GM19193 (cell line): Measurements from ENCODE around the gene ASCC2.

Experiments
- POLR2A ChIP-seq: IDR thresholded peaks from 4 replicates; pipeline ENCODE4 v1.6.1; 2011; ENCODE audit not compliant: insufficient read depth, insufficient read length; ENCODE audit errors: extremely low read depth

ASCC2 gene

DNA sequence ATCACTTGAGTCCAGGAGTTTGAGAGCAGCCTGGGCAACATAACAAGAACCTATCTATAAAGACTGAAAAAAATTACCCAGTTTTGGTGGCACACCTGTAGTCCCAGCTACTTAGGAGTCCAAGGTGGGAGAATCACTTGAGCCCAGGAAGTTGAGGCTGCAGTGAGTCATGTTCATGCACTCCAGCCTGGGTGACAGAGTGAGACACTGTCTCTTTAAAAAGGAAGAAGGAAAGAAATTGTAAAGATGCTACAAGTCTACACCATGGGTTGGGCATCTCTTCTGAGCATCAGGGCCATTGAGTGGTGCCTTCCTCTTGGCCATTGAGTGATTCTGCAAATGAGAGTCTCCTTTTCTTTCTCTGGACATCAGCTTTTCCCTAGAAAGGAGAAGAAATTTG, 29.2 kb upstream of the ASCC2 start:
- no peak for TF ChIP-seq POLR2A

DNA sequence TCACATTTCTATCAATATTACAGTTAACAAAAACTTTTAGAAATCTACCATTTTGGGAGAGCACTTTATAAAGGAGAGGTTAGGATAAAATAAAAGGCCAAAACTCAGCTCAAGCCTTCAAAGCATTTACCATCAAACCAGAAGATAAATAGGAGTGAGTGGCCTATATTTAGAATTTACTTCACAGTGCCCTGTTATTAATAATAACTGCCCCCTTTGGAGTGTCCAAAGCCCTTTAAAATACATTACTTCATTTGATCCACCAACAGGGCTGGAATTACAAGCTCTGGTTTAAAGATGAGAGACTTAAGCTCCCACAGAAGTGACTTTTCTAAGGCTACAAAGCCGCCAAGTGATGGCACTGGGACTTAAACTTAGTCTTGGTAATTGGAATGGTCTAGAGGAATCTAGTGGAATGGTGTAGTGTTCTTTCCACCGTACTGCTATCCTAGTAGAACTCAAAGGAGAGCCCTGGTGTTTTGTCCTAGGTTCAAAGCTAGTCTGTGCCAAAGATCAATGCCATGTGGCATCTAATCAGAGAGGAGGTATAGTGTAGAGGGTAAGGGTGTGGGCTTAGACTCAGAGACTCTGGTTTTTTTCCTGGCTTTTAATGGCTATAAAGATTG, 23.7 kb upstream of the ASCC2 start:
- no peak for TF ChIP-seq POLR2A

DNA sequence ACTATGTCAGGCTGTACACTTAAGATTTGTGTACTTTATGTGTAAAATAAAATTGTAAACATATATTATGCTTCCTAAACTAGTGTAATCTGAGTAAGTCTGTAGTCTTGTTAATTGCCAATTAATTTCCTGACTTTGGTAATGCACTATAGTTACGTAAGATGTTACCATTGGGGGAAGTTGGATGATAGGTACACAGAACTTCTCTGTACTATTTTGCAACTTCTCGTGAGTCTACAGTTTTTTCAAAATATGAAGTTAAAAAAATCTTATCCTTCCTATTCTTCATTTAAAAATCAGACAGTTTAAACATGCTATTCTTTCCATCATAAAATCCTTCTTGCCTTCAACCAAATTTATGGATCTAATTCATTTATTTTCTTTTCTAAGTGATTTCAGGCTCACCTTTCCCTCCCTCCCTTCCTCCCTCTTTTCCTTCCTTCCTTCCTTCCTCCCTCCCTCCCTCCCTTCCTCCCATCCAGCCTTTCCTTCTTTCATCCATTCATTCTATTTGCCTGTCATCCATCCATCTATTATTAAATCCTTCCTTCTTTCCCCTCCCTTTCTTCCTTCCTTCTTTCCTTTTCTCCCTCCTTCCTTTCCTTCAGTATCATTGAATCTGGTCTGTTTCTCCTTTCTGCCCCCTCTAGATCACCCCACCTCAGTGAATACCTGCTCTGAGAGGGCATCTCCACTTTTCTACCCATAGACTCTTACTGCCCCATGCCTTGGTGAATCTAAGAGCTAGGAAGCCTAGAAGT, 22.1 kb upstream of the ASCC2 start:
- no peak for TF ChIP-seq POLR2A

DNA sequence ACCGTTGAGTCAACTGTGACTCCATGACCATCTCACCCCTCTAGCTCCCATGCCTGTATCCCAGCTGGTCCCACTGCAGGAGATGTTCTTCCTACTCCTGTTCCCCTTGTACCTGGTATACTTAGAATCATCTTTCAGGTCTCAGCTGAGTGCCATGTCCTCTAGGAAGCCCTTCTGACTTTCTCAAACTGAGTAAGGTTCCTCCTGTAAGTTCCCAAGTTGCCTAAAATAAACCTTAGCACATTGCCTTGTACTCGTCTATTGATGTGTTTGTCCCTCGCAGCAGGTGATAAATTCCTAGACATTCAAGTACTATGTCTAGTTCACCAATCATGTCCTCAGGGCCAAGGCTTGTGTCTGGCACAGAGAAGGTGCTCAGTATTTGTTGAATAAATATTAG, 18.4 kb upstream of the ASCC2 start:
- no peak for TF ChIP-seq POLR2A

DNA sequence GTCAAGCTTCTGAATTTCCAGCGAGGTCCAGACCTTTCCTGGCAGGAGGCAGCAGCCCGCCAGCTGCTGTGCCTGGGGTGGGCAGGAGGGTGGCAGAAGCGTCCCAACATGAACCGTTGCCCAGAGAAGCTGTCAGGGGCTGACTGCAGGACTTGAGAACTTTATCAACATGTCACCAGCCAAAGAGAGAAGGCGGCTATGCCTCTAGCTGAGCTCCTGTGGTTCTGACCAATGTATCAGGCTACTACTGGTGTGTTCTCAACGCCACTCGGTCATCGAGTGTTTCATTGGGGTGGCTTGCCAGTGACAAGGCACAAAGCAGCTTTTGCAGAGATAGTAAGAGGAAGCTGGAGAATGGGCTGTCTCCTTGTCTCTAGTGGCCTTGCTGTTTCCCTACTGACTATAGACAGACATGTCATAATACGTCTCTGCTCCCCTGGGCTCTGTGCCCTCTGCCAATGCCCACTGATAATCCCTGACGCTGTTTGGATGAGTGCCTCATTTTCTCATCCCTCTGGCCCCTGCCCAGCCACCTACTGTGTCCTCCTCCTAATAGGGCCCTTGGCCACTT, 17.6 kb upstream of the ASCC2 start:
- no peak for TF ChIP-seq POLR2A

DNA sequence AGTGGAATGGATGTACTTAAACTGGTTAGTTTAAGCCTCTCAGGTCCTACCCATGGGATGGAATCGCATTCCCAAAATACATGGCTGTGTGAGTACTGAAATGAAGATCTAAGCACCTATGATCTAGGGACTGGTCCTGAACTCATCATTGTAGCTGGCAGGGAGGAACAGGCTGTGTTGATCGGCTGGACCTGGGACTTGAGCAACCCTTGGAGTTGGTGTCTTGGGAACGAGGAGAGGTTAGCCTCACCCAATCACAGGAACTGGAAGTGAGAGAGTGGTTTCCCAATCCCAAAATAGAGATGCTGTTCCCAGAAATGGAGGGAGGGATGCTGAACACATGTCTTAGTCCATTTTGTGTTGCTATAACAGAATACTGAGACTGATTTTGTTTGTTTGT, 16.4 kb upstream of the ASCC2 start:
- TF ChIP-seq POLR2A, result no peak

DNA sequence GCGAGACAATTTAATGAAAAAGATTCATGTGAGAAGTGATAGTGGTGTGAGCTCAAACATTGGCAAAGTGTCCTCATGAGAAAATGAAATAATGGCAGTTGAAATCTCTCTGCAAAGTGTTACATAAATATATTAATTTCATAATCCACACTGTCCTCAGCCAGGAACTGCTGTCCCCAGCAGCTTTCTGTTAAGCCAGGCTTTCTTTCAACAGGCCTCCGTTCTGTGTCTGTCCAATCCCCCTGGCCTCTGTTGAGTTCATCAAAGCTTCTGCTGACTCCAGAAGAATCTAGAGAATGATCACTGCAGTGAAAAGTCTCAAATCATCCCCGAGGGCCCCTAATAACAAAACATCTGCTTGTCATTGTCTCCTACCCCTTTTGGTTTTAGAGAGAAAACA, 10.0 kb upstream of the ASCC2 start:
- TF ChIP-seq POLR2A, result no peak

DNA sequence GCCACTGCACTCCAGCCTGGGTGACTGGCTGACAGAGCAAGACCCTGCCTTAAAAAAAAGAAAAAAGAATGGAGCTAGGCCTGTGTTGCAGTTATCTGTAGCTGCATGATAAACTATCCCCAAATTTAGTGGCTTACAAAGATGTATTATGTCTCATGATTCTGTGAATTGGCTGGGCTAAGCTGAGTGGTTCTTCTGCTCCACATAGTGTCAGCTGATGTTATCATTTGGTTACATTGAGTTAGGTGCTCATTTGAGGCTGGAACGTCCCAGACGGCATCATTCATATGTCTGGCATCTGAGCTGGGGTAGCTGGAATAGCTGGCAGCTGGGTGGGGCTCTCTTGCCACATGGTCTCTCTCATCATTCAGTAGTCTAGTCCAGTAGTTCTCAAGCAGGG, 8.2 kb upstream of the ASCC2 start:
- TF ChIP-seq POLR2A, result no peak

DNA sequence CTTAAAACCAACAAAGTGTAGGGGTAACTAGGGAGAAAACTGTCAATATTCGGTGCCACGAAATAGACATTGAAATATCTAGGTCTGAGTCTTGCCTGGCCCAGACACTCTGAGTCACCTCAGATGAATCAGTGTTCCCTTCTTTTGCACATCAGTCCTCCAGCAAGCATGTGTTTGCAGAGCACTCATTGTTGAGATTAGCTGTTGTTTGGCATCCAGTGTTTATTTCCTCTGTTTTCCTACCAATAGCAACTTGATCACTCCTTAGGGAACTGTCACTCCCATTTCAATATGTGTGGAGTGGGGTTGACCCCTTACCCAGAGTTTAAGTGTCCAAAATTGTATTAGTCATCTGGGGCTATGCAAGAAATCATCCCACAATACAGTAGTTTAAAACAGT, 4.7 kb upstream of the ASCC2 start:
- TF ChIP-seq POLR2A, result no peak

DNA sequence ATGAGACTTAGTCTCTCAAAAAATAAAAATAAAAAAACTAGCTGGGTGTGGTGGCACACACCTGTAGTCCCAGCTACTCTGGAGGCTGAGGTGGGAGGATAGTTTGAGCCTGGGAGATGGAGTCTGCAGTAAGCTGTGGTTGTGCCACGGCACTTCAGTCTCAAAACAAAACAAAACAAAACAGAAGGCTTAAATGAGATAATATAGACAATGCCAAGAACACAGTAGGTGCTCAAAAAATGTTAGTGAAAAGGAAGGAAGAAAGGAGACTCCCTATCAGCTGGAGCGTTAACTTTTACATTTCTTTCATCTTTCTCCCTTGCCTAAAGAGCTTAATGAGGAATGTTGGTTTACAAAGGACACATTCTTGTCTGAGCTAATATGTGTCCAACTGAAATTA, 4.1 kb upstream of the ASCC2 start:
- TF ChIP-seq POLR2A, result no peak

DNA sequence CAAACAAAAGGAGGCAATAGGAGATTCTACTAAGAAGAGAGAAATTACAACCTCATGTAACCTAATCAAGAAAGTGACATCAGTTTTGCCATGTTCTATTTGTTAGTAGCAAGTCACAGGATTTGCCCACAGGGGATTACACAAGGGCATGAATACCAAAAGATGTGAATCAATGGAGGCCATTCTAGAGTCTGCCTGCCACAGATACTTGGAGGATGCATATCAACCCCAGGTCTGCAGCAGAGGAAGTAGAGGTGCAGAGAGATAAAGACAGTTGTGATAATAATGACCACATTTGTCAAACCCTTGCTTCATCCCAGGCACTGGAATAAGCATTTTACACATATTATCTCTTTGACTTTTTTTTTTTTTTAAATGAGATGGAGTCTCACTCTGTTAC, 2.4 kb upstream of the ASCC2 start:
- no peak for TF ChIP-seq POLR2A

DNA sequence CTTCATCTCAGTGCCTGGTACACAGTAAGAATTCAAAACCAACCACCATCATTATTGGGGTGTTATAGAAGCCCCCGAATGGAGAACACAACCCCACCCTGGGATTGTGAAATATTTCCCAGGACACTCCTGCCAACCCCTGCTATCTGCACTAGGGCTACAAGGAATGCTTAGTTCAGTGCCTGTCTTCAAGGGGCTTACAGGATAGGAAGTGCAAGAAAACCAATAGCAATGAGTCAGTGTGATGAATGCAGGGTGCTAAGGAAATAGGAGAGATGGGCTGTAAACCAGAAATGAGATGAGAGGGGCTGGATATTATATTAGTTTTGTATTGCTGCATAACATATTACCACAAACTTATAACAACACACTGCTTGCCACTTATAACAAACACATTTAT, 965 bp upstream of the ASCC2 start:
- TF ChIP-seq POLR2A, result no peak

DNA sequence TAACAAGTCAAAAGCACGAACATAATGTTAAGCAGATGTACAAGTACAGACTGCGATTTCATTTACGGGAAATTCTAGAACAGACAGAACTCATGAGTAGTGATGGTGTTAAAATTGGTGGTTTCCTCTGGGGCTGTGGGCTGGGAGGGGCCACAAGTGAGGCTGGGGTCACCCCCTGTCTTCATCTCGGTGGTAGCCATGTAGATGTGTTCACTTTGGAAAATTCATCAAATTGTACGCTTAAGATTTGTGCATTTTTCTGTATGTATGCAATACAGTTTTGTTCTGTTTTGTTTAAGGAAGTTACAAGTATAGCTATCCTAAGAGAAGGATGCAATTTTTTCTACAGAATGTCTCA, 504 bp upstream of the ASCC2 start:
- TF ChIP-seq POLR2A, result no peak

DNA sequence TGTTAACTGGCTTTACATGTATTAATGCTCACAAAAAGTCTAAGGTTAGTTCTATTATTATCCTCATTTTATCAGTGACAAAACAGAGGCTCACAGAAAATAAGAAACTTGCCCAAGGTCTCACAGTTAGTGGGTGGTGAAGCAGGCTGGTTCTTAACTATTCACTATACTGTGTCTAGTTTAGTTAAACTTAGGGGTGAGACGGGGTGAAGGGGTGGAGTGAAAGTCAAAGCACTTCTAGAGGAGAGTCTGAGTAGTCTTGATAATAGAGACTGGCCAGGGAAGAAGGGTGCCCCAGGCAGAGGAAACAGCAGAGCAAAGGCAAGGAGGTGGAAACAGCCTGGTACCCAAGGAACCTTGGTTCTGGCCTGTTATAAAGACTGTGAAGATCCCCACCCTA, 4.0 kb downstream of the ASCC2 start:
- TF ChIP-seq POLR2A, result no peak

DNA sequence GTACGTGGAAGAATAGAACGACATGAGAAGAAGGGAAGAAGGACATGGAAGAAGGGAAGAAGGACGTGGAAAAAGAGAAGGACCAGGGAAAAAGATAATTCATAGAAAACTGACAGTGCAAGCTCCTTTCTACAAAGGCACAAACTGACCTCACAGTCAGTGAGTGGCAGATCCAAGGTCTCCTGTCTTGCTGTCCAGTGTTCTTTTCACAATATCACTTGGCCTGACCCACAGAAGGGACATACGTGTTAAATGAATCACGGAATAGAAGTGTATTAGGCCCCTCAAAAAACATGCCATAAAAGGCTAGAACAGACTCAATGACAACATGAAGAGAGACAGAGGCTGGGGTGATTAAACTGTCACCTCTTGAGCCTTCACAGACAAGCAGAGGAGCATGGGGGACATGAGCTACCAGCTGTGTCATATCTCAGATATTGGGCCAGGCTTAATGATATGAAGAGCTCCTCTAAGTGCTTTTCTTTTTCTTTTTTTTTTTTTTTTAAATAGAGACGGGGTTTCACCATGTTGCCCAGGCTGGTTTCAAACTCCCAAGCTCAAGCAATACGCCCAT, 4.6 kb downstream of the ASCC2 start:
- TF ChIP-seq POLR2A, result no peak

DNA sequence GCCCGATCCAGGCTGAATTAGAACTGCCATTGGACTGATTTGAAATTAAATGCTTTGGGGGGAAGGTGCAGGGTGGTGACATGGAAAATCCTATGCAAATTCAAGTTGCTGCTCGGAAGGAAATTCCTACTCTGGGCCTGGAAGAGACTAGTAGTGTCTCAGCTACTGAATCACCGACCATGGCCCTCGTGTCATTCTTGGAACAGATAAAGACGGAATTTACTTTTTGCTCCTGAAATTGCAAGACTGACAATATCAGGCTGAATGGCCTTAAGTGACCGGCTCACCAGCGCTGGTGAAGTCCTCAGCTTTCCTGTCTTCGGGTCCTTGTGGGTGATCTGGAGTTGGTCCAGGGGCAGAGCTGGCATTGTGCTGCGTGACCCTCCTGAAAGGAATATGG, 6.1 kb downstream of the ASCC2 start:
- no peak for TF ChIP-seq POLR2A

DNA sequence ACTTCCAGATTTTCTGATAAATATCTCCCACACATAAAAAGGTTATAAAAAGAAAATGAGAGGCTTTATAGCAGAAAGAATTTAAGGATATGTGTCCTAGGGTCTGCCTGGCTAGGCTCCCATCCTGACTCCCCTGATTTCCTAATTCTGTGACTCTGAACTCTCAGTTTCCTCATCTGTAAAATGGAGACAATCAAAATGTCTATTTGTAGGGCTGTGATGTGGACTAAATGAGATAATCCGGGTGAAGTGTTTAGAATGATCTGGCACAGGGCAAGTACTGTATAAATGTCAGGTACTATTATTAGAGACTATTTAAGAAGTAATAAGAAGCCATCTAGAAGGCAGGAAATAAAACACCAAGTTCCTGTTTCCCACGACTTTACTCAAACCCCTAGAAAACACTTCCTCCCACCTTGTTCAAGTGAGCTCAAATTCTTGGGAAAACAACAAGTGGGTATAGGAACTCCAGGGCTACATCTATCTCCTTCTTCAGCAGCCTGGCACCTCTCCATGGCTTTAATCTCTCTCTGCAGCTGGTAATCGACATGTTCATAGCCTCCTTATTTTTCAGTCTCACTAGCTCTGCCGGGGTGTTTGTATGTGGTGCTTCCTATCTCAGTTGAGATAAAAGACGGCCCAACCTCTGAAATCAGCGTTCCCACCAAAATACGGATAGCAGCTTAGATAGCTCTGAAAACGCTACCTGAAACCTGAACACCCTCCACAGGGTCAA, 6.7 kb downstream of the ASCC2 start:
- no peak for TF ChIP-seq POLR2A
